Kidney glomerular epithelial cell (primary cell): ENCODE results near the gene CDIPT.
"Not testable (repeated sequence)": the region's sequence is repeated elsewhere in the genome, so short reads cannot be mapped to it uniquely, and the experiment has no call there.

ENCODE experiments used
- DNase-seq: peaks from one replicate; lab custom pipeline; 2025; lab: John Stamatoyannopoulos, UW

CDIPT gene, protein sequence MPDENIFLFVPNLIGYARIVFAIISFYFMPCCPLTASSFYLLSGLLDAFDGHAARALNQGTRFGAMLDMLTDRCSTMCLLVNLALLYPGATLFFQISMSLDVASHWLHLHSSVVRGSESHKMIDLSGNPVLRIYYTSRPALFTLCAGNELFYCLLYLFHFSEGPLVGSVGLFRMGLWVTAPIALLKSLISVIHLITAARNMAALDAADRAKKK

DNA sequence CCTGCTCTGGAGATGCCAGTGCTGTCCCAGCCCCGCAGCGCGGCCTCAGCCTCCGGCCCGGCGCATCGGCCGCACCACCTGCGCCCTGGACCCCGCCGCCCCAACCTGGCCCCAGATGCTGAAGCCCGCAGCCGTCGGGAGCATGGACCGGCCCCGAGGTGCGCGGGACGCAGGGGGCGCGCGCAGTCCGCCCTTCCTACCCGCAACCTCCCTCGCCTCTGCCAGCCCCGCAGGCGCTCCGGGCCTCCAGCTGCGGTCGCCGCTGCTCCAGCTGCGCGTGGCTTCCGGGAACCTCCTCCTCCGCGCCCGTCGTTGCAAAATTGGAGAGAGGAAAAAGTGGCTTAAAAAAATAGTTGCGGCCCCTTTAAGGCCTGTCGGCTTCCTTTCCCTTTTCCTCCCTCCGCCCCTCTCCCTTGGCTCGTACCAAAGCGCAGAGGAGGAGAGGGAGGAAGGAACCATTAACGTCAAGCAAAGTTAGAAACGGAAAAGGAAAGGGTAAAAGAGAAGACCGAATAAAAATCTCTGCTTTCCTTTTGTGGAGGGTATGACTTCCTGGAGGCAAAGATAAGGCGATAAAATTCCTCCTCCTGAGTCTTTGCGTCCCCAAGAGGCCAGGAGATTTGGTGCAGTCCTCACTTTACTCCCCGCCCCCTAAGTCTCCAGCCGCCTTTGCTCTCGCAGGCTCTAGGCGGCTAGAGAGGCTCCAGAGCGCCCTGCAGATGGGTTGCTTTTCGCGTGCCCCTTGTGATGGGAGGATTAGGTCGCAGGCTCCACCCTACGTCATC lies at the start of gene CDIPT:
CDIPT (minus strand) TSS at position 343 of the 785 bp plus-strand sequence. CDS start 369 bp downstream, outside the sequence.
- DNase-seq: peak; percentile 97

DNA sequence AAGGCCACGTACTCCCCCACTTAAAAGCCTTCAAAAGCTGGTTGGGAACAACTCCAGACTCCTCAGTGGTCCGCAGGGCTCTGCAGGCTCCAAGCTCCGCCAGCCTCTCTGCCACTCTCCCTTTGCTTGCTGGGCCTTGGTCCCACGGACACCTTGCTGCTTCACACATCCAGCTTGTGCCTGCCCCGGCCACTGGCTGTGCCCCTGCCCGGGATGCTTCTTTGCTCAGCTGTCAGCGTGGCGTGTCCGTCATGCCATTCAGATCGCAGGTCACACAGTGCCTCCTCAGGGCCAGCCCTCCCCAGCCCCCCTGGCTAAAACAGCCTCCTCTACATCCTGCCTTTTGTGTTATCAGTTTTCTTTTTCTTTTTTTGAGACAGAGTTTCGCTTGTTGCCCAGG lies 49.1 kb upstream of the CDIPT start:
- DNase-seq: no peak

- no peak for DNase-seq
These were observed 48.6 kb upstream of the CDIPT start for GRCh38 chr16:29911676-29912010.

DNA sequence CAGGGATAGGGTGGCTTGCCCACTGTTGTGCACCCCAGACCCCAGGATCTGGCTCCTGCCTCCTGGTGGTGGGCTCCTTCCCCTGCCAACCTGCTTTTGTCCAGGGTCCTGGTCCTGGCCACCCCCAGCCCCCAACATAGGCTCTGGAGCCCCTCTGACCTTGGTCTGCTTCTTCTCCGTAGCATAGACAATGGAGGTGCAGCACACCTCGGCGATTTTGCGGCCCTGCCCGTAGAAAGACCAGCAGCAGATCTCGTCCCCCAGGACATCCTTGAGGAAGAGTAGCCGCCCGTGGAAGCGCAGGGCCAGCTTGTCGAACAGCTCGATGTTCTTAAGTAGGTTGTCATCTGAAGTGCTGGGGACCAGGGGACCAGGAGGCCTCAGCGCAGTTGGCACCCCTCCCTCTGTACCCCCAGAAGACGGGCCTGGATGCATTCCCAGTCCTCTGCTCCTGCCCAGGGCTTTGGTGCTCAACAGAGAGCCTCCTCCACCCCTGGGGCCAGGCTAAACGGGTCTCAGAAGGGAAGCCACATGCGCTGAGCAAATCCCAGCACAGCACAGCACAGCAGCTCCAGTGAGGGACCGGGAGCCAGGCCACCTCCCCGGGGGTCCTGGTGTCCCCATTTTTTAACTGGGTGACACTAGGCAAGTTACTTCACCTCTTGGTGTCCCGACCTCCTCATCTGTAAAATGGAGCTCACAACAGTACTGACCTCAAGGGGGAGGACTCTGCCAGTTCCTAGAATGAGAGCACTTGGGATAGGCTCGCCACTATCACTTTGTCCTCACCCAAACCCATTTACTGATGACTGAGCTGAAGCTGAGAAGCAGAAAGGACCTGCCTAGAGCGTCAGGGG lies 48.0 kb upstream of the CDIPT start:
- no peak for DNase-seq

DNA sequence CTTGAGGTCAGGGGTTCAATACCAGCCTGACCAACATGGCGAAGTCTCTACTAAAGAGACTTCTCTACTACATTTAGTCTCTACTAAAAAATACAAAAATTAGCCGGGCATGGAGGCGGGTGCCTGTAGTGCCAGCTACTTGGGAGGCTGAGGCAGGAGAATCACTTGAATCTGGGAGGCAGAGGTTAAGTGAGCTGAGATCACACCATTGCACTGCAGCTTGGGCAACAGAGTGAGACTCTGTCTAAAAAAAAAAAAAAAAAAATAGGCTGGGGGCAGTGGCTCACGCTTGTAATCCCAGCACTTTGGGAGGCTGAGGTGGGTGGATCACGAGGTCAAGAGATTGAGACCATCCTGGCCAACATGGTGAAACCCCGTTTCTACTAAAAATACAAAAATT lies 46.8 kb upstream of the CDIPT start:
- DNase-seq: not testable (repeated sequence)

- no peak for DNase-seq
These were observed 46.4 kb upstream of the CDIPT start for GRCh38 chr16:29909391-29909790.

- no peak for DNase-seq
These were observed 45.7 kb upstream of the CDIPT start for GRCh38 chr16:29908719-29909220.

DNA sequence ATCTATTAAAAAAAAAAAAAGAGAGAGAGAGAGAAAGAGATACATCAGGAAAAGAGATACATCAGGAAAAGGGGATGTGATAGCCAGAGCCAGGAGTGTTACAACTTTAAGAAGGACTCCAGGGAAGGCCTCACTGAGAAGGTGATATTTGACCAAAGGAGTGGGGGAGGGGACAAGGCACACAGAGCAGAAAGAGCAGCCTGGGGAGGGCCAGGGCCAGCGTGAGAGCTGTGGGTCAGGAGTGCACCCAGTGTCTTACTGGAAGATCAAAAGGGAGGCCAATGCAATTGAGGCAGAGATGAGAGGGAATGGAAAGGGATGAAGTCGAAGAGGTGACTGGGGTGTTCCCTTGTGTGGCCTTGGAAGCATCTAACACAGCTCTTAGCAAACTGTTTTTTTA lies 44.9 kb upstream of the CDIPT start:
- DNase-seq: no peak

DNA sequence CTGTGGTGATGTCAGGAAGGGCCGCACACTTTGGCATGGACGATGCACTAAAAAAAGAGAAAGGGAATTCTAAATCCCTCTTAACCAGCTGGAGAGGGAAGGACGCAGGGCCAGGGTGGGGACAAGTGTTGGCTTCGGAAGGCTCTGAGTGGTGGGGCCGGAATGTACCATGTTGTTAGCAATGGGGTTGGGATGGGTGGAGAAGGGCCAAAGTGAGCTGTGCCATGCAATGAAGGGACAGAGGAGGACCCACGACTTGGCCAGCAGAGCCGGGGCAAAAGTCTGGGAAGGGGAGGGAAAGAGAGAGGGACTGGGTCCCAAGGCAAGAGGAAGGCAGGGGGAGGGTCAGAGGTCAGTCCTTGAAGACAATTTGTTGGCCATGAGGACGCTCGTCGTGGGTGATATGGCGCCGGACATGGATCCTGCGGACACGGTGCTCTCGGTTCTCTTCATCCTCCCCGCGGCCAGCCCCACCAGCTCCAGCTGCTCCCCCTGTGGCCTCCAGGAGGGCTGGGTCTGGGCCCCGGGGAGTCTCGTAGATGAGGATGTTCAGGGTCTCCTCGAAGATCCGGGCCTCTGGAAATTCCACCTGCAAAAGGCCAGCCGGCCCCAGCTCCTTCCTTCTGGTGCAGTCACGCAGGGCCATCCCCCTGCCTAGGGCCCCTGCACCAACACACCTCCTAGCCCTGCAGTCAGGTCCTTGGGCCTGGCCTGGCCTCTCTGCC lies 43.7 kb upstream of the CDIPT start:
- DNase-seq: no peak

- DNase-seq: no peak
These were observed 42.6 kb upstream of the CDIPT start for GRCh38 chr16:29905668-29906067.

- no peak for DNase-seq
These were observed 41.9 kb upstream of the CDIPT start for GRCh38 chr16:29904947-29905346.

DNA sequence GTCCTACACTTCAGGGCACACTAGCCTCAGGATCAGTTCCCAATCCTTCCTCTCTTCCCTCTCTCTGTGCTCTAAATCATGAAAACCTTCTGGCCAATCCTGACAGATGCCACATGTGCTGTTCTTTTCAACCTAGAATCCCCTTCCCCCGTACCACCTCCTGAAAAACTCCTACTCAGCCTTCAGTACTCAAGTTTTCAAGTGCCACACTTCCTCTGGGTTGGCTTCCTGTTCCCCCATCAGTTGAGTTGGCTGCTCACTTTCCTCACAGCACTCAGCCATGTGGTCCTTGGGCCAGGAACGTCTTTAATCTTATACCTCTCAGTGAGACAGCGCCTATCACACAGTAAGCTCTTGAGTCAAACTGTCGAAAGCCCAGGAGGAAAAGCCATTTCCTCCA lies 40.6 kb upstream of the CDIPT start:
- no peak for DNase-seq

GRCh38 chr16:29901607-29901945 lies 38.5 kb upstream of the CDIPT start:
- no peak for DNase-seq

DNA sequence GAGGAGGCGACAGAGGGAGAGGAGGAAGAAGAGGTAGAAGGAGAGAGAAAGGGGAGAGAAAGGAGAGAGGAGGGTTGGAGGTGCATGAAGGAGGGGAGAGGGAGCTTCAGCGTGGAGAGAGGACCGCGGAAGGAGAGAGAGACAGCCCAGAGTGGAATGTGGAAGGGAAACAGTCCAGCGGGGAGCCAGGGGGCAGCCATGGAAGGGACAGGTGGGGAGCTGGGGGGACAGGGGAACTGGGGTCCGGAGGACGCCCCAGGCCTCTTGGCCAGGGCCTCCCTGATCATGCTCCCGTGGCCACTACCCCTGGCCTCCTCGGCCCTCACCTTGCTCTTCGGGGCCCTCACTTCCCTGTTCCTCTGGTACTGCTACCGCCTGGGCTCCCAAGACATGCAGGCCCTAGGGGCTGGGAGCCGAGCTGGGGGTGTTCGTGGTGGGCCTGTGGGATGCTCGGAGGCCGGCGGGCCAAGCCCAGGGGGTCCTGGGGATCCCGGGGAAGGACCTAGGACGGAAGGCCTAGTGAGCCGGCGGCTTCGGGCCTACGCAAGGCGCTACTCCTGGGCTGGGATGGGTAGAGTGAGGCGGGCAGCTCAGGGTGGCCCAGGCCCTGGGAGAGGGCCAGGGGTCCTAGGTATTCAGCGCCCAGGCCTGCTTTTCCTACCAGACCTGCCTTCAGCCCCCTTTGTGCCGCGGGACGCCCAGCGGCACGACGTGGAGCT lies 38.0 kb upstream of the CDIPT start:
- DNase-seq: no peak

DNA sequence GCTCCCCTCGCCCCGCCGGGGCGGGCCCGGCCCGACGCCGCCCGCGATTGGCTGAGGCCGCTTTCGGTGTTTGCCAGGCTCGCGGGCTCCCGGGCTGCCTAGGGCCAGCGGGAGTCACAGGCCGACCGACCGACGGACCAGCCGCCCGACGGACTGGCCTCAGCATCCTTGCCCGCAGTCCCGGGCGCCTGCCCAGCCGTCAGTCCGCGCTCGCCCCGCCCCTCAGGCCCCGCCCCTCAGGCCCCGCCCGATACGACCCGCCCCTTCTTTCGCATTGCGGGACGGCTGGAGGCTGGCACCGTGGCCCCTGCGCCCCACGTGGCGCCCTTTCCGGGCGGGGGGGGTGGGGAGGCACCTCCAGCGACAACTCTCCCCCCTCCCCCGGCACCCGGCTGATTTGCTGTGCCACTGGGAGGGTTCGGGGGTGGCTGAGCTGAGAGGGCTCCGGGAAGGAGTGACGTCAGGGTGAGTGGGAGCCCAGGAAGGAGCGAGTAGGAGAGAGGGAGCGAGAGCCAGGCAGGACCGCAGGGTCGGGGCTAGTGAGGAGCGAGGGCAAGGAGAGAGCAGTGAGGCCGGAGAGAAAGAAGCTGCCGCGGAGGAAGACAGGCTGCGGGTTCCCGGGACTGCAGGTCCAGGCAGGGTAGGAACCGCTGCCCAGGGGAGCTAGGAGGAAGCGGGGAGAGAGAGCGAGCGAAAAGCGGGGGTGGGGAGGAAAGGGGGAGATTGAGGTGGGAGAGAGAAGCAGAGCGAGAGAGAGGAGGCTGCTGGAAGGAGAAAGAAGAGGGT lies 37.3 kb upstream of the CDIPT start, which contains the start of gene ASPHD1:
ASPHD1 (plus strand) TSS at position 387 of the 786 bp plus-strand sequence. CDS start 484 bp downstream, outside the sequence.
- peak; percentile 88 for DNase-seq

- DNase-seq: peak; percentile 91
These were observed 36.6 kb upstream of the CDIPT start, which contains the start of gene SEZ6L2 for GRCh38 chr16:29899516-29900101. TSS of gene SEZ6L2 (minus strand) at chr16:29899550. CDS start at chr16:29899019, 531 bp downstream.

- DNase-seq: peak; percentile 56
These were observed 35.9 kb upstream of the CDIPT start for GRCh38 chr16:29898804-29899515.

DNA sequence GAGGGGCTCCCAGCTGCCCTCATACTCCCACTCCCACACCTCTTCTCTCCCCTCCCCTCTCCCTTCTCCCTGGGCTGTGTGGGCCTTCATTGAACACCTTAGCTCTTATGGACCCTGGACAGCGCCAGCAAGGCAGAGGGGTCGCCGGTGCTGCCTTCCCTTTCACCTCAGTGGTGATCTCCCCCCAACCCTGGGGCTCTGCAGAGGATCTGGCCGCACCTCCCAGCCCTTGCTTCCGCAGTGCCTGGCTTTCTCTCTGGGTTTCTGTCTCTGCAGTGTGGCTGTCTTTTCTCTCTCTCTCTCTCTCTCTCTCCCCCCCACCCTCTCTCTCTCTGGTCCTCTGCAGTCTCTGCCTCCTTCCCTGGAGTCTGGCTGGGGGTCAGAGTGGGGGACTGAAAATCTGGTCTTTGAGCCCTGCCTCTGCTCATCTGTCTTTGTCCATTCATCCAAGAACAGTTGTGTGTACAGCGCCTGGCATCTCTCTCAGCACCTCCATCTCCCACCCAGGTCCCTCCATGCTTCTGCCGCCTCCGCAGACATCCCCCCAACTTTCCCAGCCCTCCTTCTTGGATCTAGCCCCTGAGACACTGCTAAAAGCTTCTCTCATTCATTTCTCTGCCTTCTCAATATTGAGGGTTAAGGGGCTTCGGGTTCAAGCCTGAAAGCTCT lies 35.2 kb upstream of the CDIPT start:
- no peak for DNase-seq

GRCh38 chr16:29897333-29897732 lies 34.3 kb upstream of the CDIPT start:
- no peak for DNase-seq
